Left forelimb (tissue), 1 donor: ENCODE results near the gene ZSWIM6.

ENCODE experiments used
- DNase-seq: peaks from one replicate; pipeline ENCODE4 v3.0.0-alpha.2; 2018; ENCODE audit warnings: low spot score

ZSWIM6 gene

DNA sequence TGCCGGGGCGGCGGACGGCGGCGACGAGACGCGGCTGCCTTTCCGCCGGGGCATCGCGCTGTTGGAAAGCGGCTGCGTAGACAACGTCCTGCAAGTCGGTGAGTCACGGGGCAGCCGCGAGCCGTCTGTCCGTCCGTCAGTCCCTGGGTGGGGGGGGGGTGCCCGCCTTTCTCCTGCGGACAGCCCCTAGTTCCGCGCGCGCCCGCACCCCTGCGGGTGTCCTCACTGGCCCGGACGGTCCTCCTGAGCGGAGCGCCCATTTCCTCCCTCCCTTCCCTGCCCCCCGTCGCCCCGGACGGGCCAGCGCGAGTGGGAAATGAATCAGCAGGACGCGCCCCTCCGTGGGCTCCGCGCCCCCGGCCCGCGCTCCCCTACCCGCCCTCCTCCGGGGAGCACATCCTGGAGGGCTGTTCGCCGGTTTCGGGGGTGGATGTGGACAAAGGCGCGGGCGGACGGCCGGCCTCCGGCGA, 828 bp downstream of the ZSWIM6 start:
- peak; percentile 73 for DNase-seq

DNA sequence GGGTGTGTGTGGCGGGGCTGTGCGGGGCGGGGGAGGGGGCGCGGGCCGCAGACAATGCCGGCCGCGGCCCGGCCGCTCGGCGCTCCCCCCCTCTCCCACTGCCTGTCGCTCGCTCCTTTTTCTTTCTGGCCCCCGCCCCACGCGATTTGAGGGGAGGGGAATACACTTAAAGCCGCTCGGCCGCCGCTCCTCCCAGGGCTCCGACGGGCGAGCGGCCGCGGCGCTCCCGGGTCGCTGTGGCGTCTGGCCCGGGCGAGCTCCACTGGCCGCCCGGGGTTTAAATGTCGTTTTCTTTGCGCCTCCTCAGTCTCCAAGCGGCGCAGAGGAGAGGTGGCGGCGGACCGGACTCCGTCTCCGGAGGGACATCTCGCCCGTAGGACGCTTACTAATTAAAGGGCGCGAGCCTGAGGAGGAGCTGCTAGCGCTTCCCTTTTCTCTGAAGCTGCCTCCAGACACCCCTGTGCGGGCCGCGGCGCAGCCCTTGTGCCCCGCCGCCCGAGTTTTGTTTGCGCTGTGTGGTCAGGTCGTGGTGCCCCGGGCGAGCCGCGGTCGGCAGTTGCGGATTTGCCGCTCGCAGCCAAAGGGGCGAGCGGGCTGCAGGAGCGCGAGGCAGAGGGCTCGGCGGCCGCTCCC, 1.4 kb downstream of the ZSWIM6 start:
- DNase-seq: peak; percentile 75

DNA sequence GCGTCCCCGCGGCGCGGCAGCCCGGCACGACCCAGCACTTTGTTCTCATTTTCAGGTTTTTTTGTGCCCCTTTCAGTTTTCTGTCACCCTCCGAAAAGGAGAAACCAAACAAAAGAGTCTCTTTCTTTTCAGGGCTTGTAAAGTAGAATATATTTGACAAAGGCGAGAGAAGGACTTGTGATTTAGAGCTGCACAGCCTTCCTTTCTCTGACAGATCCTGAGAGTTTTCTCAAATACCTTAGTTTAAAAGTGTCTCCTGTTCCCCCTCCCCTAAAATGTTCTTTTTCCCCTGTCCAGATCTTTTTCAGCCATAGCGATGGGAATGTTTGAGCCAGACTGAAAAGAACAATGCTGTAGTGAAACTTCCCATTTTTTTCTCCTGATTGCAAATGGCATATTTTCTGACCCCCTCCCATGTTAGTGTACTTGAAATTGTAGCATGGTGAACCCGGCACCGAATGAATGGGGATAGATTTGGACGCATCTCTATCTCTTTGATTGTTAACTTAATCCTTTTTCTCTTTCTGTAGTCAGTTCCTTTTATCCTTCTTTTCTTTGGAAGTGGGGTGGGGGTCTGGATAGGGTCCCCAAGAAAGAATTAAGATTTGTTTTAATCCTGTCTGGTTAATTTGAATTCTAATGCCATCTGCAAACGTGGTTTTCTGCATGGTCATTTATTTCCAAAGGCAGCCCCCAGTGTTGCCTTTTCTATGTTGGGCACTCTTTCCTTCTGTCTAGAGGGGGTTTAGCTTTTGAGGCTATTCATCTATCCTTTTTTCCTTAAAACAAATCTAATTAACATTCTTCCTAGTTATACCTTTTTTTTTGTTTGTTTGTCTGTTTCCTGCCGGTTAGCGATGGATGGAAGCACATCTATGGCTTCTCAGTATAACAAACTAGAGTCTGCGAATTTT, 2.2 kb downstream of the ZSWIM6 start:
- DNase-seq: no peak

DNA sequence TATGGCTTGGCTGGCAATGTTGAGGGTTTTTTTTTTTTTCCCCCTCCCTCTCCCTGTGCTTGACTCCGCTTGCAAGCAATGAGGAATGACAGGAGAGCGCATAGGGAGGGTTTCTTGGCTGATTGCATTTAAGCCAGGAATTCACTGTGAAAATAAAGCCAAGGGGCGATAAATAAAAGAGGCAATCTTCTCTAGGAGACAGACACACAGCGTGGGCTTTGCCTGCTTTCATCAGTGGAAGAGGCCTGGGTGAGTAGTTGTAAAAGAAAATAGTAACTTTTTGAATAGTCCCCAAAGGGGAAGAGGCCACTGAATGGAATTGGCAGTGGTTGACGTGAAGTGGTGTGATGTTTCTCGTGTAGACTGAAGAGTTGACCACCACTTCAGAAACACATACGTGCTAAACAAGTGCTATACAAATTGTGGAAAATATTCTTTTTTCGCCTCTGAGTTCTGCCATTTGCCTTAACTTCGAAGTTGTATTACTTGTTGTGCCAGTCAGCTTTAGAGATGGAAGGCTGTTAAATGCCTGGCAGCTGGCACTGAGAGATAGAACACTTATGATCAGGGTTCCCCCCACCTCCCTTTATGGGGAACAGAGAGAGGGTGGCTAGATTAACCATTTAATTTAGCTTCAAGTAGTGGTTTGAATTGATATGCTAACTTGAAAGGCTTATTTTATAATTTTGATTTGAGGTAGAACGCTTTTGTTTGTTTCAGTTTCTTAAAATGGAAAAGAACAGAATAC, 3.0 kb downstream of the ZSWIM6 start:
- no peak for DNase-seq

DNA sequence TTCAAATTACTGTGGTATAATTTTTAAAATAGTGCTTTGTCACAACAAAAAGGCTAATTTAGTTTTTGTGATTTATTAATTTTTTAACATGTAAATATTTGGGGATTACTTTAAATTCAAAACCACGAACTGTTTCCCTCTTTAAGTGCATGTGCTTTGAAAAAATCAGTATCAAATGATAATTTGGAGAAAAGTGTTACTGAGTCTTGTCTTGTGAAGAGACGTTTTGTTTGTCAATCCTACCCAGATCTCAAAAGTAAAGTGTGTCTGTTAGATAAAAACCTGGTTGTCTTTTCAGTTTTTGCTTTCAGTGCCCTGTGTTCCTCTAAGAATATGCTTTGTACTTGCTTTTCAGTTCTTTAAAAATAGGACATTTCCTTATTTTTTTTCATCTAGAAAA, 7.7 kb downstream of the ZSWIM6 start:
- no peak for DNase-seq

DNA sequence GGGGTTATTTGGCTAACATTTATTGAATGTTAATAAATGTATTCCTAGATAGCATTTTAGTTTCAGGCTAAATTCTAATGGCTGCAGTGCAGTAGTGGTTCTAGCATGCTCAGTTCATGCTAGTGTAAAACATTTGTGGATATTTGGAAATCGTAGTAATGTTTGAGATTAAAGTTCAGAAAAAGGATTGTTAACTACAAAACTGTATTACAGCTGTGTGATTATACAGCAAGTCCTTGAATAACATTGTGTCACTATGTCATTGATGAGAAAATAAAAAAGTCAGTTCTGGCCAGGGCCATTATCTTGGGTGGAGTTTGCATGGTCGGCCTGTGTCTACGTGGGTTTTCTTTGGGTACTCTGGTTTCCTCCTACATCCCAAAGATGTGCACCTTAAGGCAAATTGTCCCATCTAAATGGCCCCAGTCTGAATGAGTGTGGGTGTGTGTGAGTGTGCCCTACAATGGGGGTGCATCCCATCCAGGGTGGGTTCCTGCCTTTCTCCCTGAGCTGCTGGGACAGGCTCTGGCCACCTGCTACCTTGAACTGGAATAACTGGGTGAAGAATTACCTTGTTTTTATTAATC, 8.8 kb downstream of the ZSWIM6 start:
- DNase-seq: no peak

DNA sequence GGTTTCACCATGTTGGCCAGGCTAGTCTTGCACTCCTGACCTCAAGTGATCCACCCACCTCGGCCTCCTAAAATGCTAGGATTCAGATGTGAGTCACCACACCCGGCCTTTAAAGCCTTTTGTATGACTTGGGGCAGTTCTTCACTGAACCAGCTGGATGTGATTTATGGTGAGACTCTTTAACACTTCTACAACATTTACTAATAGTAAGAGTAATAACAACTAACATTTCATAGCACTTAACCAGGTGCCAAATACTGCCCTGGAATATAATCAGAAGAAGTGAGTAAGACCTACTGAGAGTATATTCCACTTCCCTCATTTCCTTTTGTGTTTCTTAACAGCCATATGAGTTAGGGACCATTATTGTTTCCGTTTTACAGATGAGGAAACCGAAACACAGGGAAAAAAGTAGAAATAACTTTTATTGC, 10.0 kb downstream of the ZSWIM6 start:
- no peak for DNase-seq

DNA sequence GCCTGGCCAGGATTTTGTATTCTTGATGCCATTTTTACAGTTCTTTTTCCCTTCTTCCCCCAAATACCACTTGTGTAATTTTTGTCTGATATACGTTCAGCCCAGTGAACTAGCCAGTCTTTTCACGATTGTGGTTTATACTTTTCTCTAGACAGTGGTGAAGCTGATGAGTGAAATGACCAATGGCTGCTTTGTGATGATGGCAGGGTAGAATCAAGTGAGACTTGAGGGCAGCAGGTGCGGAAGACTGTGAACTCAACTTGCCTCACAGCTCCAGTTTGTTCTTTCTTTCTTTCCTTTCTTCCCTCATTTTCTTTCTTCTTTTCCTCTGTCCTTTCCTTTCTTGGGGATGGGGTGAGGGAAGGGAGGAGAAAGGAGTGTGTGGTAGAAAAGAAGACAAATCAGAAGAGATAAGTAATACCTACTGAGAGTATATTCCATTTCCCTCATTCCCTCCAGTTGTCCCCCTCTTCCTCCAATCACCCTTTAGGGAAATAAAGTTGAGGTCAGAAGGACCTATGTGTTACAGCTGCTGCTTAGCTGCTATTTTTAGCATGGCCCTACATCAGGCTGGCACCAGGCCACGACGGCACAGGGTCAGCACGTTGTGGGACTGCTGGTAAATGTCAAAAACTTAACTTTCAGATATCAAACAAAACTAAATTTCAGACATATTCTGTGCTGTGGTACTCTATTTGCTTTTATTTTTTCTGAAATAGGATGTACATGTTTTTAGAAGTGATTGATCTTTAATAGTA, 12.3 kb downstream of the ZSWIM6 start:
- no peak for DNase-seq

DNA sequence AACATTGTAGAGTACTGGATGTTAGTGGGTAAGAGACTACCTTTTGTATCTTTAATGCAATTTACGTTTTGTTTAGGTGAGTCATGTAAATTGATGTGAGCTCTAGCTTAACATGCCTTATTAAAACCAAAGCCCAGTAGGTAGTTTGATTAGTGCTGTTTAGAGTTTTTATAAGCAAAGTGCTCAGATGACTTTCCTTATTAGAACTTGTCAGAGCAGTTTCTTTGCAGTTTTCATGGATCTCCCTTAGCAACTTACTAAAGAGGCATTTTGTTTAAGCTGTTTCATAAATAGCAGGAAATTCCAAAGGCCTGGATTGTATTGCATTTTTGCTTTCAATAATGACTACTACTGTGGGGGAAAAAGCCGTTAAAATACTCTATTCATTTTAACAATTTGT, 14.5 kb downstream of the ZSWIM6 start:
- no peak for DNase-seq

DNA sequence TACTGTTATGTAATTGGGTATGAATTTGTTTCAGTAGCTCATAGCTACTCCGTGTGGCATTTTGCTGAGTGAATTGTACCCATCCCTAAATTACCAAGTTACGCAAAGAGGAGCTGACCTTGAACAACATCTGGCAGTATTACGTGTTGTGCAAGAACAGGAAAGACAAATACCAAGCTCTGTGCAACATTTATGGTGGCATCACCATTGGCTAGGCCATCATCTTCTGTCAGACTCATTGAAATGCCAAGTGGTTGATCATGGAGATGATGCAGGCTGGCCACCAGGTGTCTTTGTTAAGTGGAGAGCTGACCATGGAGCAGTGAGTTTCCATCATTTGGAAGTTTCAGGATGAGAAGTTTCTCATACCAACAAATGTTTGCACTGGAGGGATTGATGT, 15.0 kb downstream of the ZSWIM6 start:
- DNase-seq: no peak

DNA sequence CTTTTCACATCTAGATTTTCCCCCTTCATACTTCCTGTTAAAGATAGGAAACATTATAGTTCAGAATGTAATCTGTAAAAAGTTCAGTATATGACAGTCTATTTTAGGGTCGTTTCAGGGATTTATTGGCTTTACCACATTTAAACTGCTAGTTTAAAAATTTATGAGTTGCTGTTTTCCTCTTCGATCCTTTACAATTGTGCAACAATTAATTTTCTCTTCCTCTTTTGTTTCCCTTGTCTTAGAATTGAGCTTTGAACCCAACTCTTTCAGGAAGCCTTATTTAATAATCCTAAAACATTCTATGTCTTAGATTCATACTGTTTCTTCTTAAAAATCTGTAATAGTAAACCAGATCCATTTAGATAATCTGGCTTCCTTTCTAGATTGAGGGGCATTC, 16.4 kb downstream of the ZSWIM6 start:
- no peak for DNase-seq

DNA sequence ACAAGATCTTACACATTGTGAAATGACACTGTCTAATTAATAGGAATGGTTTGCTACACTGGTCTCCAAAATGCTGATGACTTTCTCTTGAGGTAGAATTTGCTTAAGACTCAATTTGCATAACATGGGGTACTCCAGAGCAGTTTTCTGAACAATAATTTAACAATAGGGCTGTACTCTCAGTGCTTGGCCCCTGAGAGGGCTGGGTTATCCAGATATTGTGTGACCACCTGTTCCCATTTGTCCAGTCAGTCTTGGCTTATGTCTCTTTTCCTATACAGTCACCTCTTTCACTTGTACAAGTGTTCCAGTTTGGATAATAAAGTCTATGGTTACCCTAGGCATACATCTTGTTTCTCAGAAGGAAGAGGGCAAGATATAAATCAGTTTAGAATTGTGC, 17.9 kb downstream of the ZSWIM6 start:
- no peak for DNase-seq

DNA sequence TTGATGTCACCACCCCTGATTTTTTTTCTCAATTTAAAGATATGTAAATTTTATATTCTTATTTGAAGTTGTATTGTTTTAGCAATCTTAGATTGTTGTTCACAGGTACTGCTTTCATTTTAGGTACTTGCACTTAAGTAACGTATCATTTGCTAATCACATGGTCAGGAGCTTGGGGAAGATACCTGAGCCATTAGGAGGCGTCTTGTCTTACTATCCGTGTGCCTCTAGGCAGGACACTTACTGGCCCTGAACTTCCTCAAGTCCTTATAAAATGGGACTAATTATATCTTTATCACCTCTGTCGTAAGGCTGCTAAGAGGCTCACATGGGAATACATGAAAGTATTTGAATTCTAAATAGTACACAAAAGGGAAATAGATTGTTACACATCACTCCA, 18.5 kb downstream of the ZSWIM6 start:
- DNase-seq: no peak

DNA sequence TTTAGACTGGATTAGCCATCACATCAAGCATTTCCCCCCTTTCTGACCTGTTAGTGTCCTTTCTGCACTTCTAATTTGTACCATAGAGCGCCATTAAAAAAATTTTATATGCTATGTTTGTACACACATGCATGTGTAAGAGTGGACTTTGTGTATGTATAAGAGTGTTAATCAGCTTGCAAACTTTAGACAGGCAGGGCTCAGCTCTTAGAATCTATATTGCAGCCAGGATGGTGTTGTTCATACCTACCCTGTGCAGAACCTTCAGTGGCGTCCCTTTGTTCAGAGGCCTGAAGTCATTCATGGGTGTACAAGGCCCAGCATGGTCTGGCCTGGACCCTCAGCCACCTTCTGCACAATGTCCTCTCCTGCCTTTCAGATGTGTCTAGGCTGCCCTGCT, 19.7 kb downstream of the ZSWIM6 start:
- no peak for DNase-seq

DNA sequence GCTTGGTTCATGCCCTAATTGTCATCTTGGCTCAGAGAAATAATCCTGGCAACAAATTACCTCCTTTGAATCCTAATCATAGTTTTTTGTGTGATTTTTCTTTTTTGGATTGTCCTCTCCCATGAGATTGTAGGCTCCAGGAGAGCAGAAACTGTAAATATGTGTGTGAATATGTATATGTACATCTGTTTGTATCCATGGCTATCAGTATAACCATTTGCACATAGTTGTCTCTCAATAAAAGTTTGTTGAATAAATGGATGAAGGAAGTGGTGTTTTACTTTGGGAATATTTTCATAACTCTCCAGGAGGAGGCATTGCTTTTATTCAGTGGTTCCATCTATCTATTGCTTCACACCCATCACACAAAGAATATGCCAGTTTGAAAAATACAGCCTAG, 20.1 kb downstream of the ZSWIM6 start:
- no peak for DNase-seq

DNA sequence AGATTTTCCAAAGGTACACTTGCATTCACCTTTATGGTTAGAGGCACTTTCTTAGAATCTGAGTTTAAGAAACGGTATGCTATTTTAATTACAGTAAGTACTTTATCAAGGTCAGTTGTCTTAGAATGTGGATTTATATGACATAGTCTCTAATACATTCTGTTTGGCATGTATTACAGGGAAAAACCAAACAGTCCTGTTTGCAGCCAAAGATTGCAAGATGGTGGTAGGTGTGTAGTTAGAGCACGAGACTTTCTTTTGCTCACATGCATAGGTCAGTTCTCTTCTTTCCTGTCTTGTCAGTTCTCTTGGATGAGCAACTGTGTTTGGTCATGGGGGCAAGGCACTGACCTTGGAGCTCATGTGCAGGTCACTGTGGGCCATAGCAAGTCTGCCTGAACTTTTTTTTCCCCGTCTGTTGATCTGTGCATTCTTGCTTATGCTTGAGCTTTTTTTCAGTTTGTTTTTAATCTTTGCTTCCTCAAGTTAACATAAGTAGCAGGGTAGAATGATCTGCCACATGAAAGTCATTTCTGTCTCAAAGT, 20.6 kb downstream of the ZSWIM6 start:
- DNase-seq: no peak

DNA sequence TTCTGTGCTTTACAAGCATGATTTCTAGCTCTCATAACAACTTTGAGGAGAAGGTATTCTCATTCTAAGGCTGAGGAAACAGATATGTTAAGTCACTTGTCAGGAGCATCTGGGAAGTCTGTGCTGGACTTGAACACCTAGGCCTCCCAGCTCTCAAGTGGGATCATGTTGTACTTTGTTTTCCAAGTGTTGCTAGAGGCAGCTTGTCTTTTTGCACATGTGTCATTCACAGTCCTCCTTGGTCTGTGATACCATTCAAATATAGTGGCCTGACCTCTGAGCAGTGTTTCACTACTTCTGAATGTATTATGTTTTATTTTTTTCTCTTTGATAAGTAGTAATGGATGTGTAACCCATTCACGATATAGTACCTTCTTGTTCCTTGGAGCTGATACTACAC, 21.2 kb downstream of the ZSWIM6 start:
- no peak for DNase-seq

DNA sequence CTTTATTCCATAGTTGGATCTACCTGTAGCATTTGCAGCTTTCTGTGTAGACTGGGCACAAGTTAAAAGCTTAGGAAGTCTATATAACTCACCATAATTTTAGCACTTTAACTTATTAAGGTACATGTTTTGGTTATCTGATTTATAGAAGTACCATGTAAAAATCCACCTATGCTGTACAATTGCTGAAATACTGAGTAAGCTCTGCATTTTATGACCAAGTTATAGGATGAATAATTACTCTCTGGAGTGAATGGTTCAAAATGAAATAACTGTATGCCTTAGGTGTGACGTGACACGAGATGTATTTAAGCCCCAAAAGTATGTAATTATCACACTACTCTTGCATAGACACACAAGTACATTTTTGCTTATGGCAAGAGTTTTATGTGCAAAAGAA, 22.1 kb downstream of the ZSWIM6 start:
- DNase-seq: no peak

DNA sequence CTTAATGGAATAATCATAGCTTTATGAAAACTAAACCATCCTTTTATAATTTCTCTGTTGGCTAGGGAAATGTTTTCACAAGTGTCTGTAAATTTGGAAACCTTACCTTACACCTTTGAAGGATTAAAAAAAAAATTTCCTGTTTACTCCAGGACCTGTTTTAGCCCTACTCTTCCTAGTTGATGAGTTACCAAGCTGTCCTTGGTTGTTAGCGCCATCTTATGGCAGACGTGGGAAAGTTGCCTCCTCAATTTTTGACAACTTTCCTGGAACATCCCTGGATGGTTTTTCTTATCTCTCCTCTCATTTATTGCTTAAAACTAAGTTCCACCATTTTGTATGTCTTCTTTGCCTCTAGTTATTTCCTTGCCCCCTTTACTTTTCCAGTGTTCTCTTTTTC, 25.7 kb downstream of the ZSWIM6 start:
- DNase-seq: no peak

DNA sequence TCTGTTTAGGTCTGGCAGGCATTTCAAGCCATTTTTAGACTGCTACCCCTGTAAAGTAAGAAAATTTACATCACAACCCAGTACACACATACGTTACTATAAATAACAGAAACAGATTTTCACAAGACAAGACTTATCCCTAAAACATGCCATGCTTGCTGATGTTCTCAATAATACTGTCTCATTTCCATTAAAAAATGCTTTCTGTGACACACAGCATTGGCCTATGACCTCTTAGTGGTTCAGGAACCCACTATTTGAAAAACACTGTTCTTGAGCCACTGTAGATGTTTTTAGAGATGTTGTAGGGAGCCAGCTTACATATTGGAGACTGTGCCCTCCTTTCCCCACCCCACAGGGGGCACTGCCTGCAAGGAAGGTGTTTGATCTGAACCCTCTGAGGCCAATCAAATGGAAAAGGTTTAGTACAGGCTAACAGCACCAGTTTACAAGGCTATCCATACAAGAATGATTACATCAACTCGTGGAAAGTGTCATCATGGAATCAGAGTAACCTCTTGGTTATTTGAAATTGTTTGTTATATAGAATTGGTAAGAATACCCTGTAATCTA, 30.8 kb downstream of the ZSWIM6 start:
- no peak for DNase-seq
